Ovary (tissue), 9 donors: Measurements from ENCODE around the gene GNPAT. TPM values are rescaled to one million over a fixed set of nuclear protein-coding genes. Genes with fewer than 3 reads are reported as not detected.

Experiments used
- DNase-seq, 5 donors: peaks; one replicate each; pipeline ENCODE4 v3.0.0-alpha.2; 2019 to 2020
- H3K27ac ChIP-seq, 2 donors: fragments of 200-600 bp; one replicate each; pipeline versions ENCODE4 v1.5.1 to v1.8.0; 2019 to 2022
- H3K27me3 ChIP-seq: fragments of 200-600 bp; one replicate; pipeline ENCODE4 v1.8.0; 2022
- H3K36me3 ChIP-seq: fragments of 200-600 bp; sonication (generic); one replicate; pipeline ENCODE4 v1.5.1; 2019
- H3K4me1 ChIP-seq: one replicate; pipeline ENCODE4 v1.8.1; 2013; ENCODE audit warnings: mild to moderate bottlenecking, moderate library complexity; ENCODE audit not compliant: insufficient read depth
- H3K4me3 ChIP-seq: fragments of 200-600 bp; sonication (generic); one replicate; pipeline ENCODE4 v1.5.1; 2017
- H3K9me3 ChIP-seq, 2 donors: fragments of 200-600 bp in 1 of 2; sonication (generic) in 1 of 2; one replicate each; pipeline versions ENCODE4 v1.5.1 to v1.8.1; 2013 to 2019; ENCODE audit warnings: mild to moderate bottlenecking in 1 of 2, moderate library complexity in 1 of 2
- EP300 ChIP-seq: sonication (generic); formaldehyde crosslinking; IDR thresholded peaks from one replicate; pipeline ENCODE4 v1.6.1; 2017; ENCODE audit warnings: antibody characterized with exemption
- POLR2A ChIP-seq: fragments of 450-650 bp; IDR thresholded peaks from one replicate; pipeline ENCODE4 v1.6.1; 2017; ENCODE audit warnings: antibody characterized with exemption, mild to moderate bottlenecking, moderate library complexity
- WGBS, 3 donors: extraction: QIAGEN DNeasy Blood & Tissue Kit in 1 of 3; methylation state at CpG; one replicate each; pipeline versions ENCODE4 v1.1.5 to v1.1.7; 2013 to 2017; 5-methylcytosine and 5-hydroxymethylcytosine counted together
- intact Hi-C, 4 donors: fragments of 100-400 bp; cut with DNase I; formaldehyde crosslinking; loops; one replicate each; pipeline versions ENCODE4 v1.11.0 to v1.15.1; 2022 to 2023
- polyA plus RNA-seq, 2 donors: library from polyadenylated mRNA; stranded (reverse); fragments of 200-250 nt in 1 of 2; fragments of 350-450 nt in 1 of 2; fragmentation: Illumina TruSeq in 1 of 2; extraction: RNeasy Lipid Tissue Mini Kit (QIAGEN cat#74804) in 1 of 2; gene quantifications; one replicate each; pipeline ENCODE4 v1.2.3, GENCODE V29; 2013 to 2014
- total RNA-seq, 7 donors: library from RNA; depleted of rRNA in 2 of 7; stranded (reverse); fragments of >200 nt in 2 of 7; fragmentation: NEBNext Ultra II Directional in 3 of 7; extraction: Animal tissue kit (Norgen Biotek cat#: 25700) in 3 of 7; gene quantifications; one replicate each; pipeline versions ENCODE4 v1.1.0 to v1.2.4, GENCODE V29; 2016 to 2023
- TF ChIP-seq, protein P1 (sequence below), 3 donors: fragments of 450-650 bp in 2 of 3; fragments of 200-600 bp in 1 of 3; IDR thresholded peaks; one replicate each; pipeline versions ENCODE4 v1.5.1 to v1.8.0; 2016 to 2022; ENCODE audit warnings: antibody characterized with exemption in 3 of 3, mild to moderate bottlenecking in 1 of 3
- donor health status: DM: no; HTN: no; CAD: no; lungs with moderate emphysema.
- donor health status: DM: no; HTN: no; CAD: no.
- donor health status: Bipolar disorder and iron deficiency.
- donor health status: DM: yes; HTN: yes; CAD: no.
- donor health status: DM: no; HTN: no; CAD: no.
- donor health status: DM: yes; HTN: yes; CAD: no.

Gene GNPAT
- total and polyA plus RNA-seq, 9 donors, result 22.5 to 35.3 (median 30.2) TPM

DNA sequence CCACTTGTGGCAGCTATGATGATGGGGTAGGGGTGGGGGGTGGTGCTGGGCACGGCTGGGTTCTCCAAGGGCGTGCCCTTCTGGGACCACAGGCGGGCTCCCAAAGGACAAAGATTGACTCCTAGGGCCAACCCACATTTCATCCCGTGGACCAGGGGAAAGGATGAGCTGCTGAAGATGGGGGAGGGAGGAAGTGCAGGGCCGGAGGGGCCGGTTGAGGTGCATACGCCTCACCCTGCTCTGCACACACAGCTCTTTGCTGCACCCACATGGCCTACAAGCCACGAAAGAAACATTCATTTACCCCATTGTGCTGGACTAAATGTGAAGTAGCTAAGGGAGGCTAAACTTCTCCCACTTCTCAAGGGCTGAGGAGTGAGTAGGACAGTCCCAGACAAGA is 34.2 kb upstream of the GNPAT start:
- intact Hi-C loops, result loop anchor here in 2 of 4 donors (5.0 kb wide), 1 partner anchor 410 kb away; no protein-coding TSS in a partner anchor

GRCh38 chr1:231207437-231207836 is 33.6 kb upstream of the GNPAT start:
- H3K9me3 ChIP-seq, result no peaks in the 10 kb centered on the region
- DNase-seq, result no peak
- no peak for TF ChIP-seq EP300
- TF ChIP-seq, protein P1, sequence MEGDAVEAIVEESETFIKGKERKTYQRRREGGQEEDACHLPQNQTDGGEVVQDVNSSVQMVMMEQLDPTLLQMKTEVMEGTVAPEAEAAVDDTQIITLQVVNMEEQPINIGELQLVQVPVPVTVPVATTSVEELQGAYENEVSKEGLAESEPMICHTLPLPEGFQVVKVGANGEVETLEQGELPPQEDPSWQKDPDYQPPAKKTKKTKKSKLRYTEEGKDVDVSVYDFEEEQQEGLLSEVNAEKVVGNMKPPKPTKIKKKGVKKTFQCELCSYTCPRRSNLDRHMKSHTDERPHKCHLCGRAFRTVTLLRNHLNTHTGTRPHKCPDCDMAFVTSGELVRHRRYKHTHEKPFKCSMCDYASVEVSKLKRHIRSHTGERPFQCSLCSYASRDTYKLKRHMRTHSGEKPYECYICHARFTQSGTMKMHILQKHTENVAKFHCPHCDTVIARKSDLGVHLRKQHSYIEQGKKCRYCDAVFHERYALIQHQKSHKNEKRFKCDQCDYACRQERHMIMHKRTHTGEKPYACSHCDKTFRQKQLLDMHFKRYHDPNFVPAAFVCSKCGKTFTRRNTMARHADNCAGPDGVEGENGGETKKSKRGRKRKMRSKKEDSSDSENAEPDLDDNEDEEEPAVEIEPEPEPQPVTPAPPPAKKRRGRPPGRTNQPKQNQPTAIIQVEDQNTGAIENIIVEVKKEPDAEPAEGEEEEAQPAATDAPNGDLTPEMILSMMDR (IDR thresholded peaks at IDR 0.05), result no peak
- TF ChIP-seq POLR2A, result no peak
- H3K4me3 ChIP-seq, result no peak overlapping the region
- H3K36me3 ChIP-seq, result no peaks in the 10 kb centered on the region
- H3K27me3 ChIP-seq, result no peaks in the 10 kb centered on the region
- no peak overlapping the region for H3K27ac ChIP-seq
- 68 to 73% (median 71%) methylated on average over 3 of the region's 3 CpGs for WGBS, 3 donors
- intact Hi-C loops, result loop anchor here in 2 of 4 donors (5.0 kb wide), 1 partner anchor 410 kb away; no protein-coding TSS in a partner anchor
- H3K4me1 ChIP-seq, result no peaks in the 10 kb centered on the region

More for the DNA sequence above, 34.2 kb upstream of the GNPAT start:
- Histone ChIP-seq H3K27me3 (no peaks in the 10 kb centered on the region), H3K27ac (no peak overlapping the region), H3K4me3 (no peak overlapping the region), H3K4me1 (no peaks in the 10 kb centered on the region), H3K9me3 (no peaks in the 10 kb centered on the region), H3K36me3 (no peaks in the 10 kb centered on the region)
- WGBS, 3 donors, result 35 to 59% (median 47%) methylated on average over 8 of the region's 8 CpGs
- TF ChIP-seq POLR2A (no peak), EP300 (no peak)
- TF ChIP-seq, protein P1 (IDR thresholded peaks at IDR 0.05), result no peak
- no peak for DNase-seq

- Histone ChIP-seq H3K4me3 (no peak overlapping the region), H3K9me3 (no peaks in the 10 kb centered on the region), H3K36me3 (no peaks in the 10 kb centered on the region), H3K27me3 (no peaks in the 10 kb centered on the region), H3K27ac (no peak overlapping the region), H3K4me1 (no peaks in the 10 kb centered on the region)
- TF ChIP-seq POLR2A, result no peak
- no peak for DNase-seq
- WGBS, 3 donors, result 85 to 91% (median 87%) methylated on average over 14 of the region's 14 CpGs
- intact Hi-C loops, result loop anchor here in 2 of 4 donors (5.0 kb wide), 1 partner anchor 412 kb away; no protein-coding TSS in a partner anchor
Observed at GRCh38 chr1:231208980-231209379, 32.0 kb upstream of the GNPAT start.

DNA sequence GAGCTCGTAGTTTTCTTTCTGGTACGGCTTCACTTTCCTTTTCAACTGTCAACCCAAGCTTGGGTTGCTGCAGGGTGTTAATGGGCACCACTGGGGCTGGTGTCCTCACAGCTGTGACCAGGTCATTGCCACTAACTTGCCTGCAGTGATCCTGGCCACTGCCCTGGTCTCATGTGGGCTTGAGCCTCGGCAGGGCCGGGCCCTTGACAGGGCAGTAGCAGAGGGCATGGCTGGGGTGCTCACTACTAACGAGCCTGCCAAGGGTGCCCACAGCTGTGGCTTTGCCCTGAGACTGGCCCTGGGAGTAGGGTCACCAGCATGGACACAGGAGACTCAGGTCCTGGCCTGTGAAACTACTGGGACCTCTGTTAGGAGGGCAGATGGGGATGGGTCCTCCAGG is 31.5 kb upstream of the GNPAT start:
- Histone ChIP-seq H3K9me3 (no peaks in the 10 kb centered on the region), H3K27ac (no peak overlapping the region), H3K36me3 (no peaks in the 10 kb centered on the region), H3K4me3 (no peak overlapping the region), H3K4me1 (no peaks in the 10 kb centered on the region), H3K27me3 (no peaks in the 10 kb centered on the region)
- WGBS, 3 donors, result 79 to 86% (median 84%) methylated on average over 5 of the region's 5 CpGs
- intact Hi-C loops, result loop anchor here in 2 of 4 donors (5.0 kb wide), 1 partner anchor 412 kb away; no protein-coding TSS in a partner anchor
- DNase-seq, result no peak
- no peak for TF ChIP-seq POLR2A
- TF ChIP-seq, protein P1 (IDR thresholded peaks at IDR 0.05), result no peak
- TF ChIP-seq EP300, result no peak

DNA sequence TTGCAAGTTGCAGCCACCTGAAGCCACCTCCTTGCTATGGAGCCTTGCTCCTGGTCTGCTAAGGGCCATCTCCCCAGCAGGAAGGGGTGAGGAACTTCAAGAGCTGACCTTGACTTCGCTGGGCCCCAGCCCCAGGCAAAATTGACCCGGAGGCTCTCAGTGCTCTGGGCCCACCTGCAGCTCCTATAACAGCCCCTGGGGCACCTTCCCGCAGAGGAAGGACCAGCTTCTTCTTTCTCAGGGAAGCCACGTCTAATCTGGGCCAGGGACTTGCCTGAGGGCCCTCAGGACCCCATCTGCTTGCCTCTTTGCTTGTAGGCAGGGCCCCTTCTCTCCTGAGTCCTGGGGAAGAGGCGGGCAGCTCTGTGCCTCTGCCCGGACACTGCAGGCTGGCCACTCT is 30.9 kb upstream of the GNPAT start:
- no peak for DNase-seq
- H3K36me3 ChIP-seq, result no peaks in the 10 kb centered on the region
- no peak overlapping the region for H3K27ac ChIP-seq
- no peaks in the 10 kb centered on the region for H3K4me1 ChIP-seq
- 82 to 89% (median 83%) methylated on average over 6 of the region's 6 CpGs for WGBS, 3 donors
- no peaks in the 10 kb centered on the region for H3K27me3 ChIP-seq
- no peaks in the 10 kb centered on the region for H3K9me3 ChIP-seq
- TF ChIP-seq, protein P1 (IDR thresholded peaks at IDR 0.05), result no peak
- TF ChIP-seq POLR2A (no peak), EP300 (no peak)
- H3K4me3 ChIP-seq, result no peak overlapping the region
- intact Hi-C loops, result loop anchor here in 2 of 4 donors (5.0 to 10.0 kb wide), 3 partner anchors 295 to 568 kb away; partner anchors contain the start of gene COG2 (in 1 of the 2)
